Upper lobe of left lung (tissue), 6 donors: ENCODE measurements around the gene RINL. TPM values are rescaled to one million over a fixed set of nuclear protein-coding genes. Genes with fewer than 3 reads are reported as not detected.
A peak's percentile ranks its signal among the peaks of the same experiment; 100 is the strongest.

ENCODE experiments used
- ATAC-seq, 2 donors: fragments of 200-7000 bp; cut with Tn5 transposase; one replicate each; pipeline ENCODE4 v1.9.1; 2022; ENCODE audit warnings: mild to moderate bottlenecking in 2 of 2, moderate library complexity in 2 of 2; ENCODE audit not compliant: low FRiP score in 2 of 2
- DNase-seq, 2 donors: peaks; one replicate each; pipeline ENCODE4 v3.0.0-alpha.2; 2019 to 2020
- H3K27ac ChIP-seq, 4 donors: fragments of 200-600 bp; sonication (generic); one replicate each; pipeline ENCODE4 v1.5.1; 2016 to 2019
- H3K27me3 ChIP-seq, 4 donors: fragments of 200-600 bp; sonication (generic); one replicate each; pipeline ENCODE4 v1.5.1; 2017 to 2019
- H3K36me3 ChIP-seq, 4 donors: fragments of 200-600 bp; sonication (generic); one replicate each; pipeline ENCODE4 v1.5.1; 2016 to 2019
- H3K4me1 ChIP-seq, 4 donors: fragments of 200-600 bp; sonication (generic); one replicate each; pipeline ENCODE4 v1.5.1; 2018 to 2019
- H3K4me3 ChIP-seq, 4 donors: fragments of 200-600 bp; sonication (generic); one replicate each; pipeline ENCODE4 v1.5.1; 2017 to 2019; ENCODE audit warnings: mild to moderate bottlenecking in 2 of 4, moderate library complexity in 1 of 4
- H3K9me3 ChIP-seq, 4 donors: fragments of 200-600 bp; sonication (generic); one replicate each; pipeline ENCODE4 v1.5.1; 2018 to 2019
- EP300 ChIP-seq, 4 donors: sonication (generic); formaldehyde crosslinking; IDR thresholded peaks; one replicate each; pipeline ENCODE4 v1.5.1; 2017; ENCODE audit warnings: antibody characterized with exemption in 4 of 4, control low read depth in 2 of 4
- POLR2A ChIP-seq, 4 donors: fragments of 450-650 bp; IDR thresholded peaks; one replicate each; pipeline ENCODE4 v1.5.1; 2016 to 2017; ENCODE audit warnings: antibody characterized with exemption in 4 of 4, mild to moderate bottlenecking in 2 of 4
- POLR2AphosphoS5 ChIP-seq, 2 donors: sonication (generic); formaldehyde crosslinking; IDR thresholded peaks; one replicate each; pipeline ENCODE4 v1.5.1; 2017; ENCODE audit warnings: antibody characterized with exemption in 2 of 2
- WGBS, 2 donors: methylation state at CpG; one replicate each; pipeline ENCODE4 v1.1.5; 2017 to 2018; 5-methylcytosine and 5-hydroxymethylcytosine counted together
- total RNA-seq, 6 donors: library from RNA; depleted of rRNA in 4 of 6; stranded (reverse); fragments of >200 nt in 4 of 6; gene quantifications; one replicate each; pipeline versions ENCODE4 v1.1.0 to v1.2.1, GENCODE V29; 2016 to 2021
- TF ChIP-seq, protein P1 (sequence below), 6 experiments: fragments of 450-650 bp in 4 of 6; fragments of 200-600 bp in 2 of 6; sonication (generic) in 2 of 6; IDR thresholded peaks; one replicate each; pipeline ENCODE4 v1.5.1; 2016 to 2019; ENCODE audit warnings: antibody characterized with exemption in 6 of 6
- donor health status: DM: no; HTN: no; CAD: no; lungs with moderate emphysema.
- donor health status: DM: no; HTN: yes; CAD: no; lungs with severe emphysema.

RINL gene
- total RNA-seq, 6 donors from 2014 or later = 8.7 to 23.1 (median 13.2) TPM

DNA sequence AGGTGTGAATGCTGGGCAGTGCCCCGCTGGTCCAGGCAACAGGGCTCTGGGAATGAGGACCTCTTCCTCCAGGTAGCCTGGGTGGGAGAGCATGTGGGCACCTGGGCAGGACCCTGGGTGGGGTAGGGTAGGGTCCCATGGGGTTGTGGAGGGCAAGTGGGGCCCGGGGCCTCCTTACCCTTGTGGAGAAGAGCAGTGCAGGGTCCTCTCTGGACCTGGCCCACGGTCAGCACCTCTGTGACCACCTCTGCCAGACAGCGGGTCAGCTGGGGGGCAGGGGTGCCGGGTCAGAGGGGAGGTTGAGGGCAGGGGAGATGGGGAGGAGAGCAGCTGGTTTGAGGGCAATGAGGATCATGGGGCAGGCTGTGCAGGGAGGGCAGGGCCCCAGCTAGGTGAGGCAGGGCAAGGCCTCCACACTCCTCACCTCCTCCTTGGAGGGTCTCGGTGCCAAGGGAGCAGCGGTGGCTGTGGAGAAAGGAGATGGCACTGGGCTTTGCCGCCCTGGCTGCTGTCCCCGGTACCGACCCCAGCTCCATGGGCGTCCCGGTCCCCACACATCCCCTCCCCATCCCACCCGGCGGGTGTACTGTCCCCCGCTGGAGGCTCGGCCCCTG, 33.4 kb upstream of the RINL start:
- no peaks in the 10 kb centered on the region for H3K4me1 ChIP-seq
- no peaks in the 10 kb centered on the region for H3K27me3 ChIP-seq
- H3K9me3 ChIP-seq = no peaks in the 10 kb centered on the region
- ATAC-seq (no peak), DNase-seq (peak in 1 of 2 donors; percentile 54)
- H3K36me3 ChIP-seq = peaks cover 4 to 26% (median 20%) of the 10 kb centered on the region in 4 donors
- TF ChIP-seq POLR2AphosphoS5 (IDR thresholded peaks at IDR 0.05) (no peak), POLR2A (IDR thresholded peaks at IDR 0.05) (no peak), EP300 (IDR thresholded peaks at IDR 0.05) (no peak)
- TF ChIP-seq, protein P1, sequence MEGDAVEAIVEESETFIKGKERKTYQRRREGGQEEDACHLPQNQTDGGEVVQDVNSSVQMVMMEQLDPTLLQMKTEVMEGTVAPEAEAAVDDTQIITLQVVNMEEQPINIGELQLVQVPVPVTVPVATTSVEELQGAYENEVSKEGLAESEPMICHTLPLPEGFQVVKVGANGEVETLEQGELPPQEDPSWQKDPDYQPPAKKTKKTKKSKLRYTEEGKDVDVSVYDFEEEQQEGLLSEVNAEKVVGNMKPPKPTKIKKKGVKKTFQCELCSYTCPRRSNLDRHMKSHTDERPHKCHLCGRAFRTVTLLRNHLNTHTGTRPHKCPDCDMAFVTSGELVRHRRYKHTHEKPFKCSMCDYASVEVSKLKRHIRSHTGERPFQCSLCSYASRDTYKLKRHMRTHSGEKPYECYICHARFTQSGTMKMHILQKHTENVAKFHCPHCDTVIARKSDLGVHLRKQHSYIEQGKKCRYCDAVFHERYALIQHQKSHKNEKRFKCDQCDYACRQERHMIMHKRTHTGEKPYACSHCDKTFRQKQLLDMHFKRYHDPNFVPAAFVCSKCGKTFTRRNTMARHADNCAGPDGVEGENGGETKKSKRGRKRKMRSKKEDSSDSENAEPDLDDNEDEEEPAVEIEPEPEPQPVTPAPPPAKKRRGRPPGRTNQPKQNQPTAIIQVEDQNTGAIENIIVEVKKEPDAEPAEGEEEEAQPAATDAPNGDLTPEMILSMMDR (IDR thresholded peaks at IDR 0.05) = no peak
- H3K27ac ChIP-seq = no peak overlapping the region
- no peak overlapping the region for H3K4me3 ChIP-seq
- WGBS, 2 donors = 84% methylated on average over 10 of the region's 16 CpGs; no CpG with 5 or more reads in 1 of the 2 donors

DNA sequence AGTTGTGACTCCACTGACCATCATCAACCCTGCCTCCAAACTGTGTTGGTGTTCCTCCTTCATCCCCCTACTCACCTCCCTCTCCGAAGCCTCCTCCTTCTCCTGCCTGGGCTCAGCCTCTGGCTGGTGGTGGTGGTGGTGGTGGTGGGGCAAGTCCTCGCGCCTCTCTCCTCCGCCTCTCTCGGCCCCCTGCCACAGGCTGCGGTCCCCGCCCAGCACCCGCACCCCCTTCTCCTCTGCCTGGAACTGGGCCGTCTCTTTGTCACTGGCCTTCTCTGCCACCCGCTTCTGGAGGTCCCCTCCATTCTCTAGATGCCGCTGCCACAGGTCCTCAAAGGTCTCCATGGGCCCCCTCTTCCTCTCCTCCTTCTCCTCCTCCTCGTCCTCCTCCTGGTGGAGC, 32.4 kb upstream of the RINL start:
- H3K36me3 ChIP-seq = peaks cover 8 to 32% (median 25%) of the 10 kb centered on the region in 4 donors
- peak in 1 of 2 donors; percentile 55 for DNase-seq

DNA sequence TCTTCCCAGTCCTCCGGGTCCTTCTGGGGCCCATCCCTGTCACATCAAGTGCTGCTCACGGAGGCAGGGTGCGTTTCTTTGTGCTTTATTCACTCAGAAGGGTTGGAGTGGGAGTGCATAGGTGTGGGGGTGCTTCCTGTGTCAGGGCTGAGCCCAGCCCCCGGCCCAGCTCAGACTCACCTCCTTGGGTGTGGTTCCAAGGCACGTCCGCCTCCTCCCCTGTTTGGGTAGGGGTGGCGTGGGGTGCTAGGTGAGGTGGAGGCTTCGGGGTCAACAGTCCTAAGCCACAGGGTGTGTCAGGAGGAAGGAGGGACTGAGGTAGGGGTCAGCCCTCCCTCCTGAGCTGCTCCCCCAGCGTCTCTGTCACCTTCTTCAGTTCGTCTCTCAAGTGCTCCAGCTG, 30.8 kb upstream of the RINL start:
- DNase-seq (no peak), ATAC-seq (no peak)
- no peak overlapping the region for H3K27ac ChIP-seq
- no peaks in the 10 kb centered on the region for H3K27me3 ChIP-seq
- H3K36me3 ChIP-seq = peaks cover 9 to 44% (median 32%) of the 10 kb centered on the region in 4 donors
- WGBS, 2 donors = 79 to 85% methylated on average over 6 to 10 of the region's 10 CpGs
- no peak overlapping the region for H3K4me3 ChIP-seq
- H3K4me1 ChIP-seq = no peaks in the 10 kb centered on the region
- TF ChIP-seq, protein P1 (IDR thresholded peaks at IDR 0.05) = no peak
- TF ChIP-seq EP300 (IDR thresholded peaks at IDR 0.05) (no peak), POLR2A (IDR thresholded peaks at IDR 0.05) (no peak)
- H3K9me3 ChIP-seq = no peaks in the 10 kb centered on the region

More for the DNA sequence above, 32.4 kb upstream of the RINL start:
- no peak for ATAC-seq
- Histone ChIP-seq H3K4me3 (no peak overlapping the region), H3K9me3 (no peaks in the 10 kb centered on the region), H3K4me1 (no peaks in the 10 kb centered on the region), H3K27ac (no peak overlapping the region), H3K27me3 (no peaks in the 10 kb centered on the region)
- WGBS, 2 donors = 91 to 93% methylated on average over 12 of the region's 12 CpGs
- no peak for TF ChIP-seq EP300 (IDR thresholded peaks at IDR 0.05)
- TF ChIP-seq POLR2A (IDR thresholded peaks at IDR 0.05) = no peak
- no peak for TF ChIP-seq POLR2AphosphoS5 (IDR thresholded peaks at IDR 0.05)
- TF ChIP-seq, protein P1 (IDR thresholded peaks at IDR 0.05) = no peak

DNA sequence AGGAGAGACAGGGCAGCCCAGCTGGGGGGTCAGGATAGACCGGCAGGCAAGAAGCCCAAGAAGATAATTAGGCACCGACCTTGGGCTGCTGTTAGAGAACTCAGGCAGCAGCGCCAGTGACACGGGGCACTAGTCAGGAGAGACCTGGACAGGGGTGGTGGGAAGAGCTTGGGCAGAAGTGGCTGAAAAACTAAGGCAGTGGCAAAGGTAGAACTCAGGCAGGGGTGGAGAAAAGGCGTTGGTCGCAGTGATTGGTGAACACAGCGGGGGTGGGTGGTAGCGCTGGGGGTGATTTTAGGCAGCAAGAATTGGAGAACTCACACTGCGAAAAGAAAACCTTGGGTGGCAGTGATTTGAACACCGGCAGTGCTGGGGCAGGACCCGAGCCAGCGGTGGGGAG, 29.6 kb upstream of the RINL start:
- 94 to 95% methylated on average over 12 of the region's 12 CpGs for WGBS, 2 donors
- Histone ChIP-seq H3K27ac (no peak overlapping the region), H3K4me1 (no peaks in the 10 kb centered on the region), H3K36me3 (peaks cover 9 to 44% (median 32%) of the 10 kb centered on the region in 4 donors), H3K9me3 (no peaks in the 10 kb centered on the region), H3K4me3 (no peak overlapping the region), H3K27me3 (no peaks in the 10 kb centered on the region)
- no peak for TF ChIP-seq POLR2A (IDR thresholded peaks at IDR 0.05)
- TF ChIP-seq, protein P1 (IDR thresholded peaks at IDR 0.05) = no peak
- no peak for TF ChIP-seq POLR2AphosphoS5 (IDR thresholded peaks at IDR 0.05)
- TF ChIP-seq EP300 (IDR thresholded peaks at IDR 0.05) = no peak
- DNase-seq = no peak
- no peak for ATAC-seq

DNA sequence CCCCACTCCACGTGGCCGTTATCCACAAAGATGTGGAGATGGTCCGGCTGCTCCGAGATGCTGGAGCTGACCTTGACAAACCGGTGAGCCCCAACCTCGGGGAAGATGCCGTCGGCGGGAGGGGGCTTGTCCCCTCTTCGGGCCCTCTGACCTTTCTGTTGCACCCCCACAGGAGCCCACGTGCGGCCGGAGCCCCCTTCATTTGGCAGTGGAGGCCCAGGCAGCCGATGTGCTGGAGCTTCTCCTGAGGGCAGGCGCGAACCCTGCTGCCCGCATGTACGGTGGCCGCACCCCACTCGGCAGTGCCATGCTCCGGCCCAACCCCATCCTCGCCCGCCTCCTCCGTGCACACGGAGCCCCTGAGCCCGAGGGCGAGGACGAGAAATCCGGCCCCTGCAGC, 29.2 kb upstream of the RINL start:
- ATAC-seq (no peak), DNase-seq (no peak)
- Histone ChIP-seq H3K9me3 (no peaks in the 10 kb centered on the region), H3K27ac (no peak overlapping the region), H3K4me3 (no peak overlapping the region), H3K4me1 (no peaks in the 10 kb centered on the region), H3K36me3 (peaks cover 9 to 44% (median 32%) of the 10 kb centered on the region in 4 donors), H3K27me3 (no peaks in the 10 kb centered on the region)
- TF ChIP-seq, protein P1 (IDR thresholded peaks at IDR 0.05) = no peak
- TF ChIP-seq EP300 (IDR thresholded peaks at IDR 0.05) = no peak
- TF ChIP-seq POLR2A (IDR thresholded peaks at IDR 0.05) = no peak
- TF ChIP-seq POLR2AphosphoS5 (IDR thresholded peaks at IDR 0.05) = no peak
- WGBS, 2 donors = 94 to 99% methylated on average over 15 to 28 of the region's 29 CpGs
